Cerebellar nuclear complex (tissue), 1 donor: ENCODE measurements around the gene SRSF3.

Experiments
- DNase-seq, 2 experiments: peaks; one replicate each; lab custom pipeline; 2025; lab: John Stamatoyannopoulos, UW

The SRSF3 gene

GRCh38 chr6:36623547-36624459 lies 29.6 kb downstream of the SRSF3 start:
- DNase-seq = peak in 1 of 2 experiments; percentile 14

DNA sequence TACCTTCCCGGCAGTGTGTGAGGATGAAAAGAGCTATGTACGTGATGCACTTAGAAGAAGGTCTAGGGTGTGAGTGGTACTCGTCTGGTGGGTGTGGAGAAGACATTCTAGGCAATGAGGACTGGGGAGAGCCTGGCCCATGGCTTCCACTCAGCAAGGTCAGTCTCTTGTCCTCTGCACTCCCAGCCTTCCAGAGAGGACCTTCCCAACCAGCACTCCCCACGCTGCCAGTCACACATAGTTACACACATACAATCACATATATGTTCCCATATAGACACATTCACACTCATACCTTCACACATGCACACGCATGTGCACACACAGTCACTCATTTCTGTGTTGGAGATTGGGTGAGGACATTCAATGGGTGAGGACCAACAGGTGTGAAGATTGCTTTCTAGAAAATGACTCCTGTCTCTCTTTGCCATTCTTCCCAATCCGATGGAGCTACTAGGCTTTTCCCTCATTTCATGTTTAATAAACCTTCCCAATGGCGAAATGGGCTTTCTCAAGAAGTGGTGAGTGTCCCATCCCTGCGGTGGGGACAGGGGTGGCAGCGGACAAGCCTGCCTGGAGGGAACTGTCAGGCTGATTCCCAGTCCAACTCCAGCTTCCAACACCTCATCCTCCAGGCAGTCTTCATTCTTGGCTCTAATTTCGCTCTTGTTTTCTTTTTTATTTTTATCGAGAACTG lies 30.4 kb downstream of the SRSF3 start:
- DNase-seq = no peak

- DNase-seq = no peak
Measured at GRCh38 chr6:36625158-36625919, 31.2 kb downstream of the SRSF3 start.

DNA sequence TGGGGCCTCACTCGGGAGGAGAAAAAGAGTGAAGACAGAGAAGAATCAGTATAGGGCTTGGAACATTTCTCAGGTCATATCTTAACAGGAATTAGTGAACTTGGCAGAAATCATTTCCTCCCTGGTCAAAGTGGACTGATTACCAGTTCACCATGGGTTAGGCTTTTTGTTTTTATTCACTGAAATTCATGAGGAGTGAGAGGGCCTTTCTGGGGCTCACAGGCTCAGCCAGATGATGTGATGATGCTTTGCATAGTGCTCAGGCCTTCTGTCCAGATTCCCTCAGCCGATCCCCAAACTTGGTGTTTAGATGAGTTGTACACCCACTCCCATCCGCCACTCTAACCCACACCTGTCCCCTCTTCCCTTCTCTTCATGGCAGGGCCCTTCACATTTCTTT lies 32.5 kb downstream of the SRSF3 start:
- DNase-seq = no peak

DNA sequence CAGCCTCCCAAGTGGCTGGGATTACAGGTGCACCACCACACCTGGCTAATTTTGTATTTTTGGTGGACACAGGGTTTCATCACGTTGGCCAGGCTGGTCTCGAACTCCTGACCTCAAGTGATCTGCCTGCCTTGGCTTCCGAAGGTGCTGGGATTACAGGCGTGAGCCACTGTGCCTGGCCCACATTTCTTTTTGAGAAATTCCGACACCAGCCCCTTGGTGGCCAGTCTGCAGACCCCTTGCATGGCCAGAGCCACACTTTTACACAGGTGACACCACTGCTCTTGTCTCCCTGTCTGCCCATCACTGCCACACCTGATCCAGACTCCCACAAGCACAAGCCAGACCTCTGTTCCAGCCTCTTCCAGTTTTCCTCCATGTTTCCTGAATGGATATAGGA lies 33.0 kb downstream of the SRSF3 start:
- DNase-seq = no peak

GRCh38 chr6:36627801-36628246 lies 33.7 kb downstream of the SRSF3 start:
- DNase-seq = no peak

GRCh38 chr6:36629784-36630183 lies 35.6 kb downstream of the SRSF3 start:
- DNase-seq = no peak

- no peak for DNase-seq
Measured at GRCh38 chr6:36631326-36632011, 37.3 kb downstream of the SRSF3 start.

- no peak for DNase-seq
Measured at GRCh38 chr6:36633370-36633769, 39.2 kb downstream of the SRSF3 start.

DNA sequence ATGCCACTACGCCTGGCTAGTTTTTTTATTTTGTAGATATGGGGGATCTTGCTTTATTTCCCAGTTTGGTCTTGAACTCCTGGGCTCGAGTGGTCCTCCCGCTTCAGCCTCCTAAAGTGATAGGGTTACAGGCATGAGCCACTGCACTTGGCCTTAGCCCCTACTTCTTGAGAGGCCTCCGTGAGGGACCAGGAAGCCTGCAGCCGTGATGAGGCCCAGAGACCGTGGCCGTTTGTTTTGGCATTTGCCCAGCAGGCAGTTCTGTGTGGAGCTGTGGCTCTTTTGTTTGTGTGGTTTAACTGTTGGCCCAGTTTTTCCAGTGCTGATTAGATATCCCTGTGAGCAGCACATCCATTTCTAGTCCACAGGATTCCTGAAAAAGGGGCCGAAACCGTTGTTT lies 39.8 kb downstream of the SRSF3 start:
- no peak for DNase-seq

DNA sequence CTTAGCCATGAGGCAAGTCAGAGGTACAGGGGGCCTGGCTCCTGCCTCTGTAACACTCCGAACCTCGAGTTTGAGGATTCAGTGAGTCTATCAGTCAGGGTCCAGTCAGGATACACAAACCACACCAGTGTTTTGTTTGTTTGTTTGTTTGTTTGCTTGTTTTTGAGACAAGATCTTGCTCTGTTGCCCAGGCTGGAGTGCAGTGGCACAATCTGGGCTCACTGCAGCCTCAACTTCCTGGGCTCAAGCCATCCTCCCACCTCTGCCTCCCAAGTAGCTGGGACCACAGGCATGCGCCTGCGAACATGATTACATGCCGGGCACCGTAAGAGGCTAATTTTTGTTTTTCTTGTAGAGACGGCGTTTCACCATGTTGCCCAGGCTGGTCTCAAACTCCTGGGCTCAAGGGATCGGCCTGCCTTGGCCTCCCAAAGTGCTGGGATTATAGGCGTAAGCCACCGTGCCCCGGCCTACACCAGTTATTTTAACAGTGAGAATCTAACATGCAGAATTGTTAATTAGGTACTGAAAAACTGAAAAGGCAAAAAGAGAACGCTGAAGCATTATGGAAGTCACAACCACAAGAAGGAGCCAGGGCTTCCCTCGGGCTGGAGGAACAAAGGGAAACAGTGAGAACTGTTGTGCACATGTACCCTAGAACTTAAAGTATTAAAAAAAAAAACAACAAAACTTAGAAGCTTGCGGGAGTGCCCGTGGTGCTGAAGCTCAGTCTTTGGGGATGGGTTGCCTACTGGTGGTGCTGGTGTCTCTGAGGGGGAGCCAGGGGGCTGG lies 40.4 kb downstream of the SRSF3 start:
- no peak for DNase-seq

DNA sequence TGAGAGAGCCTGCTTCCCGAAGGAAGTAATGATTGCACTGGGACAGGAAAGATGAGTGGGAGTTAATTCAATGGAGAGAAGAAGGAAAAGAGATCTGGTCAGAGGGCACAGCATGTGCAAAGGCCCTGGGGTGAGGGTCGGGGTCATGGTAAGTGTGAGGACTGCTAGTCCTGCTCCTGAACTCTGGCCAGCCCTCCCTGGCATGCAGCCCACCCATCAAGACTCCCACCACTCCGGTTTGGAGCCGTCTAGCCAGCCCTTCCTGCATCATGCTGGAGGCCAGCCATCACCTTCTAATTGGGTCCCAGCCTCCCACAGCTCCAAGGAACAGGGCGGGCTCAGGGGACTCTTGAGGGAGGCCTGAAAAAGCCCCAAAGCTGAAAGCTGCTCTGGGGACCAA lies 42.1 kb downstream of the SRSF3 start:
- no peak for DNase-seq

DNA sequence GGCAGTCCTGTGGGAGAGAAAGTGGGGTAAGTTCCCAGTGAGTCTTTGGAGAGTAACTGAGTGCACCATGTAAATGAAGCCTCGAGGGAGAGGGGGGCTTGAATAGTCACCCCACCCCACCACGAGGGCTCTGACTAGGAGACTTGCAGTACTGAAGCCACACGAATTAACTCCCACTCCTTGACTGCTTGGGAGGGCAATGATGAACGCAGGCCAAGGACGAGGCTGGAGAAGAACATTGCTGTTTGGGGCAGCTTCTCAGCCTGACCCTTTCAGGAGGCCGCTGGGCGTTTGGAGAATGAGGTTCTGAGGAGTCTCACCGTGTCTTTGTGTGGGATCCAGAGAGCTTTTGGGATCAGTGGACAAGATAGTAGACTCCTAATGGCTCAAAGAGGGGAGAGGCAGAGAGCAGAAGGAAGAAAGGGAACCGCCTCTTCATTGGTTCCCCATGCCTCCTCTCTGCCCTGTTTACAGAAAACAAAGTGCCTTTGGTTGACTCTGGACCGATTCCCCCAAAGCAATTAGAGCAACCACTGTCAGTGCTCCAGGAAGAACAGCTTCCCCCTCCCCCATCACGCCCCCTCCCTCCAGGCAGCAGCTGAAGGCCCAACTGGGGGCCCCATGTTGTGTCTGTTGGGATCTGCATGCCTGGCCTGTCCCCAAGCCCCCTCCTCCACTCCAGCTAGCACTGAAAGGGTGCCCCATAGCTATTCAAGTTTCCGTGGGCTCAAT lies 42.7 kb downstream of the SRSF3 start:
- DNase-seq = no peak

GRCh38 chr6:36638579-36638978 lies 44.4 kb downstream of the SRSF3 start:
- no peak for DNase-seq

DNA sequence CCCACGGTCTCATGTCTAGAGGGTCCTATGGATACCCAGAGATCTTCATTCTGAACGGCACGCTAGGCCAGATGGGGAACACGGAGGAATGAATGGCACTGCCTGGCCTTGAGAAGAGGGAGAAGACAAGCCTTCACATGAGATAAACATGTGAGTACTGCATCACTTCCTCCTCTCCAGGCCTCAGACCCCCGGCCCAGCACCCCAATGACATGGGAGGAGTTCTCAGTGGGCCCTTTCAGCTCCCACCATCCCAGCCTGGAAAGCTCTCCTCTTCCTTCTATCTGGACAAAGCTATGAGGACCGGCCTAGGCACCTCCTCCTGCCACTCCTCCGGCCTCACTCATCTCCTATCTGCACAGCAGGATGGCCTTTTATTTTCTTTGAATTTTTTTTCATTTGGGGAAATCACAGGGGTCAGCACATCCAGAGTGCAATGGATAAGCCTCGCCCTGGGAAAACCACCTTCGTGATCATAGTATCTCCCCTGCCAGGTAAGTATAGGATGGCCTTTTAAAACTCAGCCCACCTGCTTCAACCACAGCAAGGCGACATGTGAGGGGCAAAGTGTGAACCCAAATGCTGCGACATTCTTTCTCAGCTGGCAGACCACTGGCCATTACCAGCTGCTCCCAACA lies 45.1 kb downstream of the SRSF3 start:
- no peak for DNase-seq

DNA sequence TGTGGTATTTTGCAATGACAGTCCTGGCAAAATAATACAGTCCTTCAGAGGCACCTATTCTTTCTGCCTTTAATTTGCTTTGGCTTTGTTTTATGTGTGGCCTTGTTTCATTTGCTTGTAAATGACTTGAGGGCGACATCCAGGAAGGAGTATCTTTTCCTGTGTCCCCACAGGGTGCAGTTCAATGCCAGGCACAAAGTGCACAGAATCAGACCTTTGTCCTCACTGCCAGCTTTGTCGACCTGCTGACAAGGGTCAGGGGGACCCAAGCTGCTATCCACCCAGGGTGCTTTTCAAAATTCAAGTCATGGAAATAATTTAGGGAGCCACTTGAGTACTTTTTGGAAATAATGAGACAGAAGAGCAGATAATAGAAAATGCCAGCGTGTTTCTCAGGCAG lies 47.4 kb downstream of the SRSF3 start:
- DNase-seq = no peak

DNA sequence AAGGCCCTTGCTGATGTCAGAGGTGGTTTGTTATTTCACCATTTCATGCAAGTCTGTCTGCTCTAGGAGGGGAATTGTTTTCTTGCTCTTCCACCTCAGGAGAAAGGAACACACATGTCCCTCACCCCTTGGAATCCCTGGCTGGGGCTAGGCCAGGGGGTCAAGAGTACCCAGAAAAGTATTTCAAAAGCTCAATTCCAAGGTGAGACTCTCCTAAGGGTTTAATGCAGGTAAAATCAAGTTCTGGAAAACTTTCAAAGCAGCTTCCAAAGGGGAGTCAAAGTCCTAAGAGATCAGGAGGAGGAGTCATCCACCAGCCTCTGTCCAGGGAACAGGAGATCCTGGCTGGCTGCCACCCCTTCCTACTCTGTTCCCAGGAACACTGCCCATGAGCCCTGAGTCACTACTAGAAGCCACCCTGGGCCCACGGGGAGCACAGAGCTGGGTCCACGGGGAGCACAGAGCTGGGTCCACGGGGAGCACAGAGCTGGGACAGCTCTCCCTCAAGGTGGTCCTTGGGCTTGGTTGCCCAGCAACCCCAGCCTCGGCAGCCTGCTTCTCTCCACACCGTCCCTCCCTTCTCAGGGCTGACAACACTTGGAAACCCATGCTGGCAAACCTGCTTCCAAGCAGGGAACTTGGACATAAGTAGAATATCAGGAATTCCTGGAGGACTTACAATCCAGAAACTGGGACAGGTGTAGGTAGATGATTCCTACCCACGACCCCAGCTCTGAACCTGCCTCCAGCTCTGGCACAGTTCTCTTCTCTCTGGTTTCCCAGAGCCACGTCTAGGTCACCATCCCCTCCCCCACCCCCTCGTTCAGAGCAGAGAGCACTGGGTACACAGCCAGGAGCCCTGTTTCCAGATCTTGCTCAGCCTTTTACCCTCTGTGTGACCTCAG lies 49.0 kb downstream of the SRSF3 start:
- no peak for DNase-seq

- DNase-seq = no peak
Measured at GRCh38 chr6:36643977-36644376, 49.8 kb downstream of the SRSF3 start.

- no peak for DNase-seq
Measured at GRCh38 chr6:36649086-36649485, 54.9 kb downstream of the SRSF3 start.
